Osteocyte (in vitro differentiated cells): ENCODE measurements around the gene ITPR2. TPM values are rescaled to one million over a fixed set of nuclear protein-coding genes. Genes with fewer than 3 reads are reported as not detected.

Experiments
- DNase-seq: peaks from one replicate; pipeline ENCODE4 v3.0.0; 2021; ENCODE audit warnings: mixed read lengths; ENCODE audit not compliant: unreplicated experiment; ENCODE audit errors: extremely low spot score
- H3K27ac Mint-ChIP-seq: one replicate; pipeline ENCODE4 v1.8.0; 2021; ENCODE audit warnings: mild to moderate bottlenecking, mixed read lengths; ENCODE audit not compliant: unreplicated experiment
- H3K27me3 Mint-ChIP-seq: one replicate; pipeline ENCODE4 v1.8.0; 2021; ENCODE audit warnings: mixed read lengths; ENCODE audit not compliant: unreplicated experiment
- H3K36me3 Mint-ChIP-seq: one replicate; pipeline ENCODE4 v1.8.0; 2021; ENCODE audit warnings: mixed read lengths; ENCODE audit not compliant: unreplicated experiment
- H3K4me1 Mint-ChIP-seq: one replicate; pipeline ENCODE4 v1.8.0; 2021; ENCODE audit warnings: mixed read lengths; ENCODE audit not compliant: unreplicated experiment
- H3K4me3 Mint-ChIP-seq: one replicate; pipeline ENCODE4 v1.8.0; 2021; ENCODE audit warnings: mild to moderate bottlenecking, moderate library complexity, mixed read lengths; ENCODE audit not compliant: unreplicated experiment
- H3K9me3 Mint-ChIP-seq: one replicate; pipeline ENCODE4 v1.8.0; 2021; ENCODE audit warnings: mixed read lengths; ENCODE audit not compliant: unreplicated experiment
- CTCF ChIP-seq: fragments of 200-600 bp; sonication (generic); IDR thresholded peaks from 2 replicates; pipeline ENCODE4 v1.5.0; 2021; ENCODE audit warnings: antibody characterized with exemption, mild to moderate bottlenecking, moderate library complexity
- total RNA-seq: library from RNA; stranded (reverse); gene quantifications from 2 replicates; pipeline ENCODE4 v1.2.1, GENCODE V29; 2021

ITPR2 gene
- total RNA-seq, 1 donor from 2014 or later, result 22.1 TPM

GRCh38 chr12:26488351-26488750 lies 344.6 kb downstream of the ITPR2 start:
- Mint-ChIP-seq H3K4me1 (no peaks in the 10 kb centered on the region), H3K9me3 (no peaks in the 10 kb centered on the region), H3K27ac (no peak overlapping the region), H3K4me3 (no peak overlapping the region), H3K36me3 (peaks cover 15% of the 10 kb centered on the region), H3K27me3 (no peaks in the 10 kb centered on the region)
- no peak for DNase-seq
- TF ChIP-seq CTCF, result no peak

GRCh38 chr12:26473291-26473690 lies 359.7 kb downstream of the ITPR2 start:
- H3K4me1 Mint-ChIP-seq, result no peaks in the 10 kb centered on the region
- TF ChIP-seq CTCF, result no peak
- H3K27ac Mint-ChIP-seq, result no peak overlapping the region
- H3K9me3 Mint-ChIP-seq, result no peaks in the 10 kb centered on the region
- no peaks in the 10 kb centered on the region for H3K27me3 Mint-ChIP-seq
- no peak overlapping the region for H3K4me3 Mint-ChIP-seq
- DNase-seq, result no peak
- peaks cover 23% of the 10 kb centered on the region for H3K36me3 Mint-ChIP-seq

- Mint-ChIP-seq H3K27me3 (no peaks in the 10 kb centered on the region), H3K36me3 (peaks cover 23% of the 10 kb centered on the region), H3K27ac (no peak overlapping the region), H3K4me1 (no peaks in the 10 kb centered on the region), H3K9me3 (no peaks in the 10 kb centered on the region), H3K4me3 (no peak overlapping the region)
- TF ChIP-seq CTCF, result peak; percentile 17
- no peak for DNase-seq
Observed at GRCh38 chr12:26471560-26471959, 361.4 kb downstream of the ITPR2 start.

GRCh38 chr12:26469421-26470180 lies 363.4 kb downstream of the ITPR2 start:
- Mint-ChIP-seq H3K4me3 (no peak overlapping the region), H3K27me3 (no peaks in the 10 kb centered on the region), H3K36me3 (peaks cover 17% of the 10 kb centered on the region), H3K27ac (no peak overlapping the region), H3K4me1 (no peaks in the 10 kb centered on the region), H3K9me3 (no peaks in the 10 kb centered on the region)
- DNase-seq, result no peak
- TF ChIP-seq CTCF, result no peak

- no peak for DNase-seq
- H3K9me3 Mint-ChIP-seq, result no peaks in the 10 kb centered on the region
- no peak overlapping the region for H3K27ac Mint-ChIP-seq
- H3K27me3 Mint-ChIP-seq, result no peaks in the 10 kb centered on the region
- no peak for TF ChIP-seq CTCF
- H3K4me3 Mint-ChIP-seq, result no peak overlapping the region
- H3K36me3 Mint-ChIP-seq, result peaks cover 8% of the 10 kb centered on the region
- no peaks in the 10 kb centered on the region for H3K4me1 Mint-ChIP-seq
Observed at GRCh38 chr12:26467351-26467750, 365.6 kb downstream of the ITPR2 start.
